MCF 10A (cell line): ENCODE data around the gene PLA2G4B. TPM values are rescaled to one million over a fixed set of nuclear protein-coding genes. Genes with fewer than 3 reads are reported as not detected.
A peak's percentile ranks its signal among the peaks of the same experiment; 100 is the strongest.

Experiments used
- BruUV-seq: library from RNA; stranded (reverse); fragments of 400-500 nt; replicated peaks from 2 replicates; lab custom pipeline; 2021; lab: Mats Ljungman, UMichigan
- CTCF ChIA-PET: fragments of 300-600 bp; sonication (Branson Sonifier 250); formaldehyde crosslinking; extraction: SDS; loops from one replicate; lab custom pipeline; 2021; ENCODE audit warnings: antibody characterized with exemption, inconsistent platforms; lab: Yijun Ruan, JAX
- POLR2A ChIA-PET: fragments of 300-600, 350-650 bp; sonication (Branson Sonifier 250); formaldehyde crosslinking; extraction: SDS; loops from one replicate; lab custom pipeline; 2020; ENCODE audit warnings: antibody characterized with exemption, inconsistent platforms; lab: Yijun Ruan, JAX
- DNase-seq: peaks from one replicate; pipeline ENCODE4 v3.0.0-alpha.2; 2018; ENCODE audit not compliant: unreplicated experiment
- H3K27ac Mint-ChIP-seq: one replicate; pipeline ENCODE4 v1.8.0; 2022; ENCODE audit warnings: mild to moderate bottlenecking, low read depth, mixed read lengths; ENCODE audit not compliant: unreplicated experiment
- H3K27me3 Mint-ChIP-seq: one replicate; pipeline ENCODE4 v1.8.0; 2022; ENCODE audit warnings: mixed read lengths; ENCODE audit not compliant: insufficient read depth, unreplicated experiment
- H3K36me3 Mint-ChIP-seq: one replicate; pipeline ENCODE4 v1.8.0; 2022; ENCODE audit warnings: mild to moderate bottlenecking, moderate library complexity, mixed read lengths; ENCODE audit not compliant: insufficient read depth, unreplicated experiment
- H3K4me1 Mint-ChIP-seq: one replicate; pipeline ENCODE4 v1.8.0; 2022; ENCODE audit warnings: mixed read lengths; ENCODE audit not compliant: insufficient read depth, unreplicated experiment
- H3K4me3 Mint-ChIP-seq: one replicate; pipeline ENCODE4 v1.8.0; 2022; ENCODE audit warnings: mild to moderate bottlenecking, moderate library complexity, mixed read lengths; ENCODE audit not compliant: unreplicated experiment
- H3K9me3 Mint-ChIP-seq: one replicate; pipeline ENCODE4 v1.8.0; 2022; ENCODE audit warnings: mixed read lengths; ENCODE audit not compliant: unreplicated experiment
- CTCF ChIP-seq: fragments of 200-600 bp; IDR thresholded peaks from one replicate; pipeline ENCODE4 v1.8.0; 2022; ENCODE audit warnings: antibody characterized with exemption, mild to moderate bottlenecking; ENCODE audit not compliant: unreplicated experiment
- intact Hi-C: fragments of 100-400 bp; cut with micrococcal nuclease; formaldehyde crosslinking; loops from 2 replicates; pipeline ENCODE4 v1.14.1; 2022
- total RNA-seq: library from RNA; stranded (reverse); gene quantifications from 2 replicates; pipeline ENCODE4 v1.2.3, GENCODE V29; 2022

Gene PLA2G4B
- total RNA-seq, 1 experiment from 2014 or later: 3.8 TPM

GRCh38 chr15:41860049-41860828 lies 21.6 kb downstream of the PLA2G4B start:
- intact Hi-C loops: no loop called here
- ChIA-PET POLR2A (no interaction called here), CTCF (no interaction called here)
- H3K36me3 Mint-ChIP-seq: peaks cover 5% of the 10 kb centered on the region
- H3K27ac Mint-ChIP-seq: no peak overlapping the region
- TF ChIP-seq CTCF: no peak
- BruUV-seq: no TSS peak
- H3K9me3 Mint-ChIP-seq: no peaks in the 10 kb centered on the region
- no peak for DNase-seq
- no peaks in the 10 kb centered on the region for H3K4me1 Mint-ChIP-seq
- H3K27me3 Mint-ChIP-seq: no peaks in the 10 kb centered on the region
- H3K4me3 Mint-ChIP-seq: no peak overlapping the region

- POLR2A ChIA-PET: interaction anchor here (1.5 kb wide), 1 partner anchor 12 kb away, joined by 5 read pairs; no protein-coding TSS in a partner anchor
- no peak overlapping the region for H3K4me3 Mint-ChIP-seq
- intact Hi-C loops: no loop called here
- no peaks in the 10 kb centered on the region for H3K9me3 Mint-ChIP-seq
- TF ChIP-seq CTCF: no peak
- BruUV-seq: no TSS peak
- DNase-seq: no peak
- CTCF ChIA-PET: interaction anchor here (0.6 kb wide), 1 partner anchor 23 kb away, joined by 4 read pairs; the partner anchor contains the start of gene PLA2G4B
- no peaks in the 10 kb centered on the region for H3K4me1 Mint-ChIP-seq
- no peak overlapping the region for H3K27ac Mint-ChIP-seq
- H3K27me3 Mint-ChIP-seq: no peaks in the 10 kb centered on the region
- no peaks in the 10 kb centered on the region for H3K36me3 Mint-ChIP-seq
Observed at GRCh38 chr15:41861736-41862356, 23.2 kb downstream of the PLA2G4B start.

- TF ChIP-seq CTCF: no peak
- Mint-ChIP-seq H3K27ac (no peak overlapping the region), H3K4me3 (no peak overlapping the region), H3K36me3 (no peaks in the 10 kb centered on the region), H3K27me3 (no peaks in the 10 kb centered on the region), H3K4me1 (no peaks in the 10 kb centered on the region), H3K9me3 (no peaks in the 10 kb centered on the region)
- intact Hi-C loops: no loop called here
- ChIA-PET CTCF (no interaction called here), POLR2A (interaction anchor here (1.5 kb wide), 1 partner anchor 13 kb away, joined by 5 read pairs; no protein-coding TSS in a partner anchor)
- BruUV-seq: no TSS peak
- peak; percentile 11 for DNase-seq
Observed at GRCh38 chr15:41862515-41863116, 24.0 kb downstream of the PLA2G4B start.
